CD4-positive, alpha-beta T cell (primary cell): Measurements from ENCODE around the gene NMRK1. TPM values are rescaled to one million over a fixed set of nuclear protein-coding genes. Genes with fewer than 3 reads are reported as not detected.

Source experiments
- ATAC-seq: fragments of 200-7000 bp; cut with Tn5 transposase; one replicate; pipeline ENCODE4 v1.10.0; 2022; ENCODE audit warnings: mild to moderate bottlenecking; ENCODE audit not compliant: poor library complexity
- CTCF ChIA-PET: fragments of 350-600 bp; sonication (Branson Sonifier 250); formaldehyde crosslinking; loops from one replicate; lab custom pipeline; 2021; ENCODE audit warnings: antibody characterized with exemption, inconsistent platforms; lab: Charles Lee
- POLR2A ChIA-PET: fragments of 350-600 bp; sonication (Branson Sonifier 250); formaldehyde crosslinking; loops from one replicate; lab custom pipeline; 2021; ENCODE audit warnings: antibody characterized with exemption, inconsistent platforms; lab: Charles Lee
- DNase-seq, 14 experiments: peaks; one replicate each; pipeline ENCODE4 v3.0.0-alpha.2; 2013 to 2020; ENCODE audit warnings: mixed read lengths in 2 of 14
- H3K27ac ChIP-seq, 2 donors: one replicate each; pipeline versions ENCODE4 v1.5.1 to v1.7.0; 2013; ENCODE audit warnings: low read length in 2 of 2, low read depth in 1 of 2, mild to moderate bottlenecking in 1 of 2
- H3K27me3 ChIP-seq, 2 experiments: 1 replicate in 1 of 2; 2 replicates in 1 of 2; pipeline versions ENCODE4 v1.6.1 to v1.7.0; 2013; ENCODE audit warnings: low read length in 2 of 2, control low read depth in 1 of 2, mild to moderate bottlenecking in 1 of 2, moderate library complexity in 1 of 2; ENCODE audit not compliant: insufficient read depth in 2 of 2, control insufficient read depth in 1 of 2
- H3K36me3 ChIP-seq: one replicate; pipeline ENCODE4 v1.6.1; 2013; ENCODE audit warnings: low read length, control low read depth; ENCODE audit not compliant: insufficient read depth
- H3K4me1 ChIP-seq: one replicate; pipeline ENCODE4 v1.6.1; 2013; ENCODE audit warnings: low read length, control low read depth; ENCODE audit not compliant: insufficient read depth
- H3K4me3 ChIP-seq: one replicate; pipeline ENCODE4 v1.5.1; 2013; ENCODE audit warnings: mild to moderate bottlenecking, low read length, moderate library complexity
- H3K9me3 ChIP-seq, 2 experiments: 1 replicate in 1 of 2; 2 replicates in 1 of 2; pipeline versions ENCODE4 v1.6.1 to v1.7.0; 2013; ENCODE audit warnings: low read length in 2 of 2, mild to moderate bottlenecking in 2 of 2, control low read depth in 1 of 2, moderate library complexity in 1 of 2; ENCODE audit not compliant: control insufficient read depth in 1 of 2, insufficient read depth in 1 of 2
- H3K27ac Mint-ChIP-seq: one replicate; pipeline ENCODE4 v1.8.0; 2020; ENCODE audit warnings: mixed read lengths
- H3K27me3 Mint-ChIP-seq: one replicate; pipeline ENCODE4 v1.8.0; 2021; ENCODE audit warnings: mixed read lengths
- H3K36me3 Mint-ChIP-seq: one replicate; pipeline ENCODE4 v1.8.0; 2021; ENCODE audit warnings: low read depth, mixed read lengths
- H3K4me1 Mint-ChIP-seq: one replicate; pipeline ENCODE4 v1.8.0; 2021; ENCODE audit warnings: low read depth, mixed read lengths
- H3K4me3 Mint-ChIP-seq: one replicate; pipeline ENCODE4 v1.8.0; 2020; ENCODE audit warnings: mild to moderate bottlenecking, mixed read lengths
- H3K9me3 Mint-ChIP-seq: one replicate; pipeline ENCODE4 v1.8.0; 2020; ENCODE audit warnings: mixed read lengths
- CTCF ChIP-seq: fragments of 200-600 bp; IDR thresholded peaks from one replicate; pipeline ENCODE4 v1.8.0; 2022; ENCODE audit warnings: antibody characterized with exemption, mild to moderate bottlenecking
- intact Hi-C, 2 experiments: fragments of 100-400 bp; cut with DNase I in 1 of 2; cut with micrococcal nuclease in 1 of 2; formaldehyde crosslinking; loops; one replicate each; pipeline versions ENCODE4 v1.15.1 to v1.9.0; 2023 to 2025; cut with DNase I, micrococcal nuclease
- total RNA-seq, 174 experiments: library from RNA in 2 of 174; stranded (reverse) in 2 of 174; gene quantifications; one replicate each; pipeline ENCODE4 v1.2.3 and lab custom pipeline; 2021 to 2026

NMRK1 gene
- total RNA-seq, 2 experiments from 2014 or later = 45.3 to 46.5 TPM

- intact Hi-C loops = loop anchor here in 1 of 2 experiments (5.0 kb wide), 1 partner anchor 33 kb away; no protein-coding TSS in a partner anchor
- H3K4me3 Mint-ChIP-seq = no peak overlapping the region
These were observed 42.2 kb upstream of the NMRK1 start for GRCh38 chr9:75130172-75130571.

GRCh38 chr9:75128535-75128934 is 40.6 kb upstream of the NMRK1 start:
- Histone ChIP-seq H3K27me3 (no peaks in the 10 kb centered on the region), H3K9me3 (no peaks in the 10 kb centered on the region), H3K4me1 (peaks cover 9% of the 10 kb centered on the region), H3K27ac (no peak overlapping the region), H3K4me3 (no peak overlapping the region), H3K36me3 (peaks cover 38% of the 10 kb centered on the region)
- H3K4me1 Mint-ChIP-seq = peaks cover 74% of the 10 kb centered on the region
- DNase-seq = no peak
- H3K27me3 Mint-ChIP-seq = no peaks in the 10 kb centered on the region
- intact Hi-C loops = no loop called here
- POLR2A ChIA-PET = no interaction called here
- H3K4me3 Mint-ChIP-seq = no peak overlapping the region
- peak overlapping the region; percentile 31 for H3K27ac Mint-ChIP-seq
- peaks cover 73% of the 10 kb centered on the region for H3K36me3 Mint-ChIP-seq
- ATAC-seq = no peak
- TF ChIP-seq CTCF = no peak
- no peaks in the 10 kb centered on the region for H3K9me3 Mint-ChIP-seq
- CTCF ChIA-PET = no interaction called here

More at GRCh38 chr9:75130172-75130571, 42.2 kb upstream of the NMRK1 start:
- Histone ChIP-seq H3K36me3 (peaks cover 51% of the 10 kb centered on the region), H3K27ac (no peak overlapping the region), H3K27me3 (no peaks in the 10 kb centered on the region), H3K4me3 (no peak overlapping the region), H3K9me3 (no peaks in the 10 kb centered on the region), H3K4me1 (peaks cover 6% of the 10 kb centered on the region)
- no peak for ATAC-seq
- no peaks in the 10 kb centered on the region for H3K27me3 Mint-ChIP-seq
- H3K9me3 Mint-ChIP-seq = no peaks in the 10 kb centered on the region
- no peak for TF ChIP-seq CTCF
- no peak for DNase-seq
- ChIA-PET POLR2A (interaction anchor here (5.9 kb wide), 1 partner anchor 18 kb away, joined by 26 read pairs; no protein-coding TSS in a partner anchor), CTCF (interaction anchor here (0.9 kb wide), 1 partner anchor 55 kb away, joined by 3 read pairs; no protein-coding TSS in a partner anchor)
- H3K27ac Mint-ChIP-seq = no peak overlapping the region
- peaks cover 73% of the 10 kb centered on the region for H3K36me3 Mint-ChIP-seq
- H3K4me1 Mint-ChIP-seq = peaks cover 70% of the 10 kb centered on the region

GRCh38 chr9:75123696-75124095 is 35.7 kb upstream of the NMRK1 start:
- H3K27ac Mint-ChIP-seq = peak overlapping the region; percentile 24
- Histone ChIP-seq H3K27me3 (no peaks in the 10 kb centered on the region), H3K4me1 (peaks cover 27% of the 10 kb centered on the region), H3K4me3 (no peak overlapping the region), H3K9me3 (no peaks in the 10 kb centered on the region), H3K27ac (no peak overlapping the region), H3K36me3 (peaks cover 34% of the 10 kb centered on the region)
- no peak for ATAC-seq
- DNase-seq = no peak
- H3K4me3 Mint-ChIP-seq = no peak overlapping the region
- ChIA-PET POLR2A (interaction anchor here (0.6 to 1.2 kb wide), 2 partner anchors 8 to 95 kb away, joined by 3 read pairs; partner anchors contain the start of gene CARNMT1), CTCF (interaction anchor here (1.0 to 1.6 kb wide), 2 partner anchors 16 to 62 kb away, joined by 3 to 4 read pairs; no protein-coding TSS in a partner anchor)
- intact Hi-C loops = no loop called here
- TF ChIP-seq CTCF = no peak
- peaks cover 72% of the 10 kb centered on the region for H3K4me1 Mint-ChIP-seq
- no peaks in the 10 kb centered on the region for H3K9me3 Mint-ChIP-seq
- H3K36me3 Mint-ChIP-seq = peaks cover 72% of the 10 kb centered on the region
- no peaks in the 10 kb centered on the region for H3K27me3 Mint-ChIP-seq
